Fibroblast of skin of right quadriceps (primary cell): Measurements from ENCODE around the gene ENOSF1.
"Not testable (repeated sequence)": the region's sequence is repeated elsewhere in the genome, so short reads cannot be mapped to it uniquely, and the experiment has no call there.

ENCODE experiments used
- DNase-seq: peaks from one replicate; pipeline ENCODE4 v3.0.0-alpha.2; 2013

Gene ENOSF1

GRCh38 chr18:712401-713134 lies at the start of gene ENOSF1:
TSS of gene ENOSF1 (minus strand) at chr18:712630. CDS start at chr18:712587, 43 bp downstream.
- peak; percentile 82 for DNase-seq

DNA sequence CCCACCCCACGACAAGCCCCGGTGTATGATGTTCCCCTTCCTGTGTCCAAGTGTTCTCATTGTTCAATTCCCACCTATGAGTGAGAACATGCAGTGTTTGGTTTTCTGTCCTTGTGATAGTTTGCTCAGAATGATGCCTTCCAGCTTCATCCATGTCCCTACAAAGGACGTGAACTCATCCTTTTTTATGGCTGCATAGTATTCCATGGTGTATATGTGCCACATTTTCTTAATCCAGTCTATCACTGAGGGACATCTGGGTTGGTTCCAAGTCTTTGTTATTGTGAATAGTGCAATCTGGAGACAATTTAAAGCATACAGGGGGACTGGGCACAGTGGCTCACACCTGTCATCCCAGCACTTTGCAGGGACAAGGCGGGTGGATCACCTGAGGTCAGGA lies 47.4 kb upstream of the ENOSF1 start:
- DNase-seq: not testable (repeated sequence)

DNA sequence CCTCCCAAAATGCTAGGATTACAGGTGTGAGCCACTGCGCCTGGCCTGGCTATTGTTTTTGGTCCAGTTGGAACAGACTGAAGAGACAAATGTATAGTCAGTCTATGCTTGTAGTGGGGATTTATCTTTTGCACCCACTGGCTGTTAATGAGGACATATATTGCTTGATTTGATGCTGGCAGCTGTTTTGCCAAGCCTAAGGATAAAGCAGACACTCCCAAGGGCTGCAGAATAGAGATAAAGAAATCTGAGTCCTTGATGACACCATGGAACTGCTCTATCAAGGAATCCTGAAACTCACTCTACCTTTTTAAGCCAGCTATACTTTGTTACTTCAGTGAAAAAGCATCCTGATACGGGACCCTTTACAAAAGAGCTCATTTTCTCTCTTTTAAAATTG lies 43.1 kb upstream of the ENOSF1 start:
- no peak for DNase-seq

DNA sequence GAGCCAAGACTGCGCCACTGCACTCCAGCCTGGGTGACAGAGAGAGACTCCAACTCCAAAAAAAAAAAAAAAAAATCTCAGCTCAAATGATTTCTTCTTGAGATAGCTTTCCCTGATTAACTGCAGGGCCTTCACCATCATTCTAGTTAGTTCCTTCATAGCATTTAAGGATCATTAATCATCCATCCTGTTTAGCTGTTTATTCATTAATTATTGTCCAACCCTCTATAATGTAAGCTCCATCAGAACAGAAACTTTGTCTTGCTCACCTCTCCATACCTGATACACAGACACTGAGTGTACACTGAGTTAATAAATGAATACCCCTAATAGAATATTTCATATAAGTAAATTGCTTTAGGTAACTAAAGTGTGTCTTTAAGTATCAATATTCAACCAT lies 42.2 kb upstream of the ENOSF1 start:
- DNase-seq: no peak

DNA sequence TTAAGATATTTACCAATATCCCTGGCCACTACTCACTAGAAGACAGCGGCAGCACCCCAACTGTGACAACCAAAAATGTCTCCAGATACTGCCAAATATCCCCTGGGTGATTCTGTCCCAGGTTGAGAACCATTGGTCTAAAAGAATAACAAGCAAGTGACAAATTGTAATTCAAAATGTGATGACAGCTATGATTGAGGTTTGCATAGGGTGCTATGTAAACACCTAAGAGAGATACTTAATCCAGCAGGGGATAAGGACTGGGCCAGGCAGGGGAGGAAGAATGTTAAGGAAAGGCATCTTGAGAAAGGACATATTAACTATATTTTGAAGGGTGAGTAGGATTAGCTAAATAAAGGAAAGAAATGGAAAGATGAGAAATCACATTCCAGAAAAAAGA lies 38.0 kb upstream of the ENOSF1 start:
- no peak for DNase-seq

- DNase-seq: no peak
Observed at GRCh38 chr18:744832-745597, 32.6 kb upstream of the ENOSF1 start.

DNA sequence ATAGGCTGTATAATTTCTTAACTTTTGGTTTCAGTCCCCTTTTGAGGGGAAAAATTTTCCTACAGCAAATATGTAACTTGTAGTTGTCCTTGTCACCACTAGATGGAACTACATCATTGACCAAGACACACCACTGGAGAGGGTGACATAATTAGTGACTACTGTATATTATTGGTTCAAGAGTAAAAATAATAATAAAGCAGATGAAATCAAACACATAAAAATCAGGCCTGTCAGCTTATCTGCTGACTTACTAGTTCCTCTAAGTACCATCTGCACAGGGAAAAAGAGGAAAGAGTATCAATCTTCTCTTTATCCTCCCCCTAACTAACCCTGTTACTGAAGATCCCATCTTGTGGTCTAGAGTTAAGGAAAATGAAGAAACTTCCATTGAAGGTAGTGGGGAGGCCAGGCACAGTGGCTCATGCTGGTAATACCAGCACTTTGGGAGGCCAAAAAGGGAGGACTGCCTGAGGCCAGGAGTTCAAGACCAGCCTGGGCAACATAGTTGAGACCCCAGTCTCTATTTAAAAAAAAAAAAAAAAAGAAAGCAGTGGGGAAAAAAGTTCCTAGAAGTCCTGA lies 29.6 kb upstream of the ENOSF1 start:
- DNase-seq: peak; percentile 27

DNA sequence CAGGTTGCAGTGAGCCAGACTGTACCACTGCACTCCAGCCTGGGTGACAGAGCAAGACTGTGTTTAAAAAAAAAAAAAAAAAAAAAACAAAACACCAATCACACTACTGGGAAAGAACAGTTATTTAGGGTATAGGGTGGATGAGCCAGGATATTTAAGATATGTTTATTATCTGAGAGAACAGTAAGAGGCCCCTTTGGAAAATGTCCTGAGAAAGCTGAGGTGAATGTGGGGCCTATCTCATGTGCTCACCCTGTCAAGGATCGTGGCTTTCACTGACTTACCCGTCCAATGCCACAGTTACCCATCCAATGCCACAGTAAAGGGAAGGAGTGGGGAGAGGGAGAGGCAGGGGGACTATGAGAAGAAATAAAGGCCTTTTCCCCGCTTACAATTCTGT lies 19.9 kb upstream of the ENOSF1 start:
- no peak for DNase-seq

GRCh38 chr18:731185-731584 lies 18.8 kb upstream of the ENOSF1 start:
- peak; percentile 11 for DNase-seq

GRCh38 chr18:730692-731091 lies 18.3 kb upstream of the ENOSF1 start:
- no peak for DNase-seq

- DNase-seq: not testable (repeated sequence)
Observed at GRCh38 chr18:730120-730519, 17.7 kb upstream of the ENOSF1 start.

GRCh38 chr18:725646-726045 lies 13.2 kb upstream of the ENOSF1 start:
- DNase-seq: no peak

- DNase-seq: no peak
Observed at GRCh38 chr18:723541-724080, 11.2 kb upstream of the ENOSF1 start.

DNA sequence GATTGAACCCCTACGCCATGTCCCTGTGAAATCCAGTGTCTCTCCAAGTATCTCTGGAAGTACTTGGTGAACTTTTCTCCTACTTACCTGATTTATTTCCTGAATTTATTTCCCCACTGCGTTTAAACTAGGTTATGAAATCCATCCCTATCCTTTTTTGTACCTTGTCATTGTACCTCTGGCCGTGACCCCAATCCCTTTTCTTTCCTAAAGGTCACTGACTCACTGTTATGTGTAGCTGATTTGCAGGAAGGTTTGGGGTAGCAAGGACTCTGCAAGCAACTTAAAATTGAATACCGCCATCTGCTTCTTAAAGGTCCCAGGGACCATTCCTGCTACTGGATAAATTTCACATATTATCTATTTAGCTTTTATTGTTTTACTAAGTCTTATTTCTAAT lies 4.6 kb upstream of the ENOSF1 start:
- DNase-seq: no peak

GRCh38 chr18:715626-716025 lies 3.2 kb upstream of the ENOSF1 start:
- peak; percentile 69 for DNase-seq

DNA sequence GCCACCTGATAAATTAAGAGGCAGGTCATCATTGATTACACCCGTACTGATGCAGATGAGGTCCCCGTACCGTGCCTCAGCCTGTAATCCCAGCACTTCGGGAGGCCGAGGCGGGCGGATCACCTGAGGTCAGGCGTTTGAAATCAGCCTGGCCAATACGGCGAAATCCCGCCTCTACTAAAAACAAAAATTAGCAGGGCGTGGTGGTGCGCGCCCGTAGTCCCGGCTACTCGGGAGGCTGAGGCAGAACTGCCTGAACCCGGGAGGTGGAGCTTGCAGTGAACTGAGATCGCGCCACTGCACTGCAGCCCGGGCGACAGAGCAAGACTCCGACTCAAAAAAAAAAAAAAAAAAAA lies 683 bp upstream of the ENOSF1 start:
- no peak for DNase-seq

GRCh38 chr18:711657-712400 lies 601 bp downstream of the ENOSF1 start:
- DNase-seq: peak; percentile 86

DNA sequence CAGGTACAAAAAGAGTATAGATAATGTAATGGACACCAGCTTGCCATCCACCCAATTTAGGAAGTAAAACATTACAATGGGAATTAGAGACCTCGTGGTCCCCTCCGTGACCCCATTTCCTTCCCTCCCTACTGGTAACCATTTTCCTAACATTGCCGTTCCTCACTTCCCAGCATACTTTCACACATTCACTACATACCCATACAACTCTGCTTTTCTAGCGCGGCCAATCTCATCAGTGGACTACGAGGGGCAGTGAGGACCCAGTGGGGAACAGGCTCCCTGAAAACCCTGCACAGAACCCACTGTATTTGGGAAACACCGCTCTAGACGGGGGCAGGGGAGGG lies 1.1 kb downstream of the ENOSF1 start:
- no peak for DNase-seq

GRCh38 chr18:710418-711300 lies 1.8 kb downstream of the ENOSF1 start:
- no peak for DNase-seq

DNA sequence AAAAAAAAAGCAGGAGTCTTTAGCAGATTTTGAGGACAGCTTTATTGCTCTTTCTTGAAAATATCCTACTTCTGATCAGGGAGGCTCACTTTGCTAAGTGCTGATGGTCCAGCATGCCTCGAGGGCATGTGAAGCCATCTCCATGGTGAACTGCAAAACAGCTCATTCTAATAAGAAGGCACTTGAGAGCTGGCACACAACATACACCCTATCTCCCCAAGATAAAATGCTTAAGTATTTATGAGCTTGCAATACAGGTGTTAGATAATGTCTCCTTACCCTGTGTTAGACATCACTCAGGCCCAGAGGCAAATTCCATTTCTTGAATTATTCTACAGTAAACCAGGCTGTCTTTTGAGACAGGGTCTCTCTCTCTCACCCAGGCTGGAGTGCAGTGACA lies 2.7 kb downstream of the ENOSF1 start:
- DNase-seq: no peak

- no peak for DNase-seq
Observed at GRCh38 chr18:708096-708495, 4.3 kb downstream of the ENOSF1 start.

- no peak for DNase-seq
Observed at GRCh38 chr18:706405-706804, 6.0 kb downstream of the ENOSF1 start.
